Measurements from ENCODE around the gene HMCN2.

Gene HMCN2

DNA sequence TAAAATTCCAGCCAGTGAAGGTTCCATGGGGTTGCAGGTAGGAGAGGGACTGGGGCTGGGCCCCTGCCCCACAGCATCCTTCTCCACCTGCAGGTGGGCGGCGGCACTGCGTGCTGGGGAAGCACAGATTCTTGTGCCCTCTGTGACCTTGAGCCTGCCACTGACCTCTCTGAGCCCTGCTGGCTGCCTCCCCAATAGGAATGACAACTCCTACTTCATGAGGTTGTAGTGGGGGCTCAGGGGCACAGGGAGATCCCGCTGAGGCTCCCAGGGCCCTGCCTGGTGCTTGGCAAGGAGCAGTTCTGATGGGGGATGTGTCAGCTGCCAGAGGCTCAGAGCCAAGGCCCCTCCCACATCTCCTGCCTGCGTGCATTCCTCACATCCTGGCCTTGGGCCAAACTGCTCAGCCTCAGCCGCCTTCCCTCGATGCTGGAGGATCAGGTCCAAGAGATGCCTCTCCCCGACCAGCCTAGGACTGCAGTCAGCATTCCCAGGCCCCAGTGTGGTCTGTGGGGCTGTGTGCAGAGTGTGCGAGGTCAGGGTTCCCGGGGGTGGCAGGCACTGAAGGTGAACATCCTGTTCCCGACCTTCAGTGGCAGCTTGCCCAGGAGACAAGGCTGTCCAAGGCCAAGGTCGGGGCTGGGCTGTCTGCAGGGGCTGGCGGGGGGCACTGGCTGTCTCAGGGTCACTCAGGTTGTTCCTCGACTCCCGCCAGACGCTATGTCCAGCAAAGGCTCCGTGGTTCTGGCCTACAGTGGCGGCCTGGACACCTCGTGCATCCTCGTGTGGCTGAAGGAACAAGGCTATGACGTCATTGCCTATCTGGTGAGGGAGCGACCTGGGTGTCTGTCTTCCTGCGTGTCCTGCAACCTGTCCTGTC lies 186.2 kb downstream of the HMCN2 start:
- no peaks in the 10 kb centered on the region for H3K9me2 ChIP-seq (replicated peaks; ENCODE audit: insufficient read depth, low read length)
- H3F3A ChIP-seq (ENCODE audit: insufficient read depth, low read length): no peaks in the 10 kb centered on the region
- no peak overlapping the region for H3K4me2 ChIP-seq (ENCODE audit: low read depth, low read length)
- no peak overlapping the region for H3K4me3 ChIP-seq (ENCODE audit: low read length)
- TF ChIP-seq, protein P1, sequence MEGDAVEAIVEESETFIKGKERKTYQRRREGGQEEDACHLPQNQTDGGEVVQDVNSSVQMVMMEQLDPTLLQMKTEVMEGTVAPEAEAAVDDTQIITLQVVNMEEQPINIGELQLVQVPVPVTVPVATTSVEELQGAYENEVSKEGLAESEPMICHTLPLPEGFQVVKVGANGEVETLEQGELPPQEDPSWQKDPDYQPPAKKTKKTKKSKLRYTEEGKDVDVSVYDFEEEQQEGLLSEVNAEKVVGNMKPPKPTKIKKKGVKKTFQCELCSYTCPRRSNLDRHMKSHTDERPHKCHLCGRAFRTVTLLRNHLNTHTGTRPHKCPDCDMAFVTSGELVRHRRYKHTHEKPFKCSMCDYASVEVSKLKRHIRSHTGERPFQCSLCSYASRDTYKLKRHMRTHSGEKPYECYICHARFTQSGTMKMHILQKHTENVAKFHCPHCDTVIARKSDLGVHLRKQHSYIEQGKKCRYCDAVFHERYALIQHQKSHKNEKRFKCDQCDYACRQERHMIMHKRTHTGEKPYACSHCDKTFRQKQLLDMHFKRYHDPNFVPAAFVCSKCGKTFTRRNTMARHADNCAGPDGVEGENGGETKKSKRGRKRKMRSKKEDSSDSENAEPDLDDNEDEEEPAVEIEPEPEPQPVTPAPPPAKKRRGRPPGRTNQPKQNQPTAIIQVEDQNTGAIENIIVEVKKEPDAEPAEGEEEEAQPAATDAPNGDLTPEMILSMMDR (IDR thresholded peaks at IDR 0.05; ENCODE audit: low read length): peak; percentile 52
- TF ChIP-seq EZH2phosphoT487 (IDR thresholded peaks at IDR 0.05; ENCODE audit: low read length): no peak
- peaks cover 15% of the 10 kb centered on the region for H3K27me3 ChIP-seq (replicated peaks; ENCODE audit: insufficient read depth, low read length)
- no peaks in the 10 kb centered on the region for H4K20me1 ChIP-seq (ENCODE audit: insufficient read depth, low read length)
- H3K4me1 ChIP-seq (ENCODE audit: low read length): peaks cover 17% of the 10 kb centered on the region
- H3K27ac ChIP-seq (ENCODE audit: low read length): no peak overlapping the region
- H3K79me2 ChIP-seq (ENCODE audit: low read length): no peaks in the 10 kb centered on the region
- H3K36me3 ChIP-seq (replicated peaks; ENCODE audit: insufficient read depth, low read length): no peaks in the 10 kb centered on the region
- H3K9me3 ChIP-seq (replicated peaks; ENCODE audit: insufficient read depth, low read length): no peaks in the 10 kb centered on the region
- H2AFZ ChIP-seq (ENCODE audit: low read length): 0 out of 2 replicates have a peak overlapping the region, but pooled peaks have one; percentile 12
- DNase-seq: no peak
- no peak overlapping the region for H3K9ac ChIP-seq (ENCODE audit: low read length)

DNA sequence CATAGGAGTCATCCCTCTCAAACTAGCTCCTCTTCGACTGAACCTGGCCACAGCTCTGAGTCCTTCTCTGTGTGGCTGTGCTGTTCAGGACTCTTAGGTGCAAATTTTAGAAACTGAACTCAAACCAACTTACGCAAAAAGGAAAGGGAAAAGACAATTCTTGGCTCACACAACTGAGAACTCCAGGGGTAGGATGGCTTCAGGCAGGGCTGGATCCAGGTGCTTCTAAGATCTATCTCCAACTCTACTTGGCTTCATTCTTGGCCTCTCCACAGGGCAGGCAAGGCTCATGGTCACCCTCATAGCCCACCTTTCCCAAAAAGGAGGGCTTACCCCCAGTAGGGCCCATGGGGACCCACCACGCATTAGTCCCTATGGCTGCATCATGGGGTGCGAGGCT lies 187.3 kb downstream of the HMCN2 start:
- H3K36me3 ChIP-seq (replicated peaks; ENCODE audit: insufficient read depth, low read length): no peaks in the 10 kb centered on the region
- H3F3A ChIP-seq (ENCODE audit: insufficient read depth, low read length): no peaks in the 10 kb centered on the region
- H3K9me2 ChIP-seq (replicated peaks; ENCODE audit: insufficient read depth, low read length): no peaks in the 10 kb centered on the region
- H3K27ac ChIP-seq (ENCODE audit: low read length): no peak overlapping the region
- no peak overlapping the region for H3K4me2 ChIP-seq (ENCODE audit: low read depth, low read length)
- no peak overlapping the region for H2AFZ ChIP-seq (ENCODE audit: low read length)
- H3K9me3 ChIP-seq (replicated peaks; ENCODE audit: insufficient read depth, low read length): no peaks in the 10 kb centered on the region
- no peaks in the 10 kb centered on the region for H4K20me1 ChIP-seq (ENCODE audit: insufficient read depth, low read length)
- no peak overlapping the region for H3K9ac ChIP-seq (ENCODE audit: low read length)
- peaks cover 26% of the 10 kb centered on the region for H3K27me3 ChIP-seq (replicated peaks; ENCODE audit: insufficient read depth, low read length)
- H3K79me2 ChIP-seq (ENCODE audit: low read length): no peaks in the 10 kb centered on the region
- no peak for DNase-seq
- H3K4me3 ChIP-seq (ENCODE audit: low read length): no peak overlapping the region
- peaks cover 6% of the 10 kb centered on the region for H3K4me1 ChIP-seq (ENCODE audit: low read length)
- TF ChIP-seq EZH2 (optimal IDR thresholded peaks at IDR 0.05; ENCODE audit: low read depth, low read length): no peak
- no peak for TF ChIP-seq EZH2phosphoT487 (IDR thresholded peaks at IDR 0.05; ENCODE audit: low read length)
- TF ChIP-seq, protein P1 (IDR thresholded peaks at IDR 0.05; ENCODE audit: low read length): no peak

DNA sequence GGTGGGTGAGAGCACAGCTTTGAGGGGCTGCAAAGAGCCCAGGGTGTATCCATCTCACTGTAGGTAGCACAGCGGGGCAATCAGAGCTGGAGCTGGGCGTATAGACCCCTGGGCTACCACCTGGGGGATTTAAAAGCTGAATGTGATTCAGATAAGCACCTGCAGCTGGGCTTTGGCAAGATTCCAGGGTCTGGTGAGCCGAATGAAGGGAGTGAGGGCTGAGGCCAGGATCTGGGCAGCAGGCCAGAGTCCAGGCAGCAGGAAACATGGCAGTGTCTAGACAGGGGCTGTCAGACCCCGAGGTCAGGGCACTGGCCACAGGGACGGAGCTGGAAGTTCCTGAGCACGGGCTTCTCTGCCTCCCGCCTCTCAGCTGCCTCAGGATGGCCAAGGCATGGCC lies 187.9 kb downstream of the HMCN2 start:
- Histone ChIP-seq H3K9ac (ENCODE audit: low read length) (no peak overlapping the region), H3K27me3 (replicated peaks; ENCODE audit: insufficient read depth, low read length) (peaks cover 33% of the 10 kb centered on the region), H3K4me3 (ENCODE audit: low read length) (no peak overlapping the region), H4K20me1 (ENCODE audit: insufficient read depth, low read length) (no peaks in the 10 kb centered on the region), H3K79me2 (ENCODE audit: low read length) (no peaks in the 10 kb centered on the region), H3K9me3 (replicated peaks; ENCODE audit: insufficient read depth, low read length) (no peaks in the 10 kb centered on the region), H3K36me3 (replicated peaks; ENCODE audit: insufficient read depth, low read length) (no peaks in the 10 kb centered on the region), H3F3A (ENCODE audit: insufficient read depth, low read length) (no peaks in the 10 kb centered on the region), H3K27ac (ENCODE audit: low read length) (no peak overlapping the region), H3K9me2 (replicated peaks; ENCODE audit: insufficient read depth, low read length) (no peaks in the 10 kb centered on the region), H2AFZ (ENCODE audit: low read length) (no peak overlapping the region), H3K4me2 (ENCODE audit: low read depth, low read length) (no peak overlapping the region), H3K4me1 (ENCODE audit: low read length) (no peaks in the 10 kb centered on the region; the same call in 1 of the 2 replicates)
- TF ChIP-seq EZH2phosphoT487 (IDR thresholded peaks at IDR 0.05; ENCODE audit: low read length): no peak
- TF ChIP-seq, protein P1 (IDR thresholded peaks at IDR 0.05; ENCODE audit: low read length): no peak
- no peak for TF ChIP-seq EZH2 (optimal IDR thresholded peaks at IDR 0.05; ENCODE audit: low read depth, low read length)
- DNase-seq: no peak
